Duodenal mucosa (tissue), 2 donors: ENCODE measurements around the gene RIC8B.

Experiments
- H3K27ac ChIP-seq: one replicate; pipeline ENCODE4 v1.7.0; 2013; ENCODE audit warnings: low read depth, low read length
- H3K27me3 ChIP-seq, 2 donors: one replicate each; pipeline ENCODE4 v1.7.0; 2013; ENCODE audit warnings: low read length in 2 of 2, control low read depth in 1 of 2; ENCODE audit not compliant: insufficient read depth in 2 of 2, control insufficient read depth in 1 of 2
- H3K36me3 ChIP-seq, 2 donors: one replicate each; pipeline ENCODE4 v1.7.0; 2013; ENCODE audit warnings: low read length in 2 of 2, control low read depth in 1 of 2; ENCODE audit not compliant: insufficient read depth in 2 of 2, control insufficient read depth in 1 of 2
- H3K4me1 ChIP-seq, 2 donors: one replicate each; pipeline ENCODE4 v1.7.0; 2013; ENCODE audit warnings: low read length in 2 of 2, control low read depth in 1 of 2; ENCODE audit not compliant: insufficient read depth in 2 of 2, control insufficient read depth in 1 of 2
- H3K4me3 ChIP-seq, 2 donors: one replicate each; pipeline ENCODE4 v1.7.0; 2013; ENCODE audit warnings: low read length in 2 of 2, low read depth in 1 of 2
- H3K9ac ChIP-seq, 2 donors: one replicate each; pipeline ENCODE4 v1.7.0; 2013; ENCODE audit warnings: low read length in 2 of 2, low read depth in 1 of 2
- H3K9me3 ChIP-seq, 2 donors: one replicate each; pipeline ENCODE4 v1.7.0; 2013; ENCODE audit warnings: low read length in 2 of 2, control low read depth in 1 of 2; ENCODE audit not compliant: control insufficient read depth in 1 of 2

Gene RIC8B

GRCh38 chr12:106866426-106867080 is 92.1 kb downstream of the RIC8B start:
- H3K36me3 ChIP-seq, result peaks cover 4 to 14% of the 10 kb centered on the region in 2 donors
- H3K27ac ChIP-seq, result no peak overlapping the region
- no peak overlapping the region for H3K4me3 ChIP-seq
- peaks cover 0 to 4% of the 10 kb centered on the region in 2 donors for H3K4me1 ChIP-seq
- no peaks in the 10 kb centered on the region for H3K27me3 ChIP-seq
- H3K9ac ChIP-seq, result no peak overlapping the region
- H3K9me3 ChIP-seq, result no peaks in the 10 kb centered on the region

GRCh38 chr12:106867651-106868050 is 93.2 kb downstream of the RIC8B start:
- Histone ChIP-seq H3K36me3 (peaks cover under 1 to 14% of the 10 kb centered on the region in 2 donors), H3K4me3 (no peak overlapping the region), H3K9ac (no peak overlapping the region), H3K9me3 (no peaks in the 10 kb centered on the region), H3K4me1 (no peaks in the 10 kb centered on the region), H3K27ac (no peak overlapping the region), H3K27me3 (no peaks in the 10 kb centered on the region)

- Histone ChIP-seq H3K9ac (no peak overlapping the region), H3K27ac (no peak overlapping the region)
Observed at GRCh38 chr12:106868982-106869700, 94.7 kb downstream of the RIC8B start.

GRCh38 chr12:106870116-106870515 is 95.6 kb downstream of the RIC8B start:
- Histone ChIP-seq H3K9ac (no peak overlapping the region), H3K27ac (no peak overlapping the region), H3K9me3 (no peaks in the 10 kb centered on the region), H3K27me3 (no peaks in the 10 kb centered on the region), H3K36me3 (peaks cover 0 to 23% of the 10 kb centered on the region in 2 donors), H3K4me1 (no peaks in the 10 kb centered on the region), H3K4me3 (no peak overlapping the region)

More at GRCh38 chr12:106868982-106869700, 94.7 kb downstream of the RIC8B start:
- Histone ChIP-seq H3K36me3 (peaks cover 0 to 18% of the 10 kb centered on the region in 2 donors), H3K4me3 (no peak overlapping the region), H3K27me3 (no peaks in the 10 kb centered on the region), H3K4me1 (no peaks in the 10 kb centered on the region), H3K9me3 (no peaks in the 10 kb centered on the region)

- Histone ChIP-seq H3K36me3 (peaks cover 0 to 23% of the 10 kb centered on the region in 2 donors), H3K9ac (no peak overlapping the region), H3K27ac (no peak overlapping the region), H3K4me3 (no peak overlapping the region), H3K9me3 (no peaks in the 10 kb centered on the region), H3K27me3 (no peaks in the 10 kb centered on the region), H3K4me1 (no peaks in the 10 kb centered on the region)
Observed at GRCh38 chr12:106871477-106871876, 97.0 kb downstream of the RIC8B start.

- H3K9ac ChIP-seq, result no peak overlapping the region
- H3K27me3 ChIP-seq, result no peaks in the 10 kb centered on the region
- H3K4me1 ChIP-seq, result no peaks in the 10 kb centered on the region
- H3K36me3 ChIP-seq, result peaks cover 0 to 24% of the 10 kb centered on the region in 2 donors
- no peak overlapping the region for H3K4me3 ChIP-seq
- H3K9me3 ChIP-seq, result no peaks in the 10 kb centered on the region
- H3K27ac ChIP-seq, result no peak overlapping the region
Observed at GRCh38 chr12:106873983-106874382, 99.5 kb downstream of the RIC8B start.

- peaks cover 3 to 32% of the 10 kb centered on the region in 2 donors for H3K36me3 ChIP-seq
- H3K9me3 ChIP-seq, result no peaks in the 10 kb centered on the region
- H3K27ac ChIP-seq, result no peak overlapping the region
- no peaks in the 10 kb centered on the region for H3K4me1 ChIP-seq
- no peaks in the 10 kb centered on the region for H3K27me3 ChIP-seq
- no peak overlapping the region for H3K4me3 ChIP-seq
- H3K9ac ChIP-seq, result no peak overlapping the region
Observed at GRCh38 chr12:106878804-106879203, 104.3 kb downstream of the RIC8B start.

GRCh38 chr12:106879612-106880011 is 105.1 kb downstream of the RIC8B start:
- Histone ChIP-seq H3K4me3 (no peak overlapping the region), H3K36me3 (peaks cover 3 to 30% of the 10 kb centered on the region in 2 donors), H3K27ac (no peak overlapping the region), H3K9me3 (no peaks in the 10 kb centered on the region), H3K27me3 (no peaks in the 10 kb centered on the region), H3K9ac (no peak overlapping the region), H3K4me1 (no peaks in the 10 kb centered on the region)

GRCh38 chr12:106883426-106883825 is 108.9 kb downstream of the RIC8B start:
- Histone ChIP-seq H3K27me3 (no peaks in the 10 kb centered on the region), H3K36me3 (peaks cover 3 to 39% of the 10 kb centered on the region in 2 donors), H3K9me3 (no peaks in the 10 kb centered on the region)

GRCh38 chr12:106885026-106885425 is 110.5 kb downstream of the RIC8B start:
- Histone ChIP-seq H3K27me3 (no peaks in the 10 kb centered on the region), H3K27ac (no peak overlapping the region), H3K9me3 (no peaks in the 10 kb centered on the region), H3K4me3 (no peak overlapping the region), H3K4me1 (no peaks in the 10 kb centered on the region), H3K9ac (no peak overlapping the region), H3K36me3 (peaks cover 3 to 35% of the 10 kb centered on the region in 2 donors)

More at GRCh38 chr12:106883426-106883825, 108.9 kb downstream of the RIC8B start:
- Histone ChIP-seq H3K4me3 (no peak overlapping the region), H3K4me1 (no peaks in the 10 kb centered on the region), H3K27ac (no peak overlapping the region), H3K9ac (no peak overlapping the region)
